Fibroblast of mammary gland (primary cell): ENCODE measurements around the gene KDM3B.

Source experiments
- DNase-seq: peaks from one replicate; pipeline ENCODE4 v3.0.0-alpha.2; 2010; ENCODE audit warnings: low read depth
- H3K4me3 ChIP-seq: 2 replicates; pipeline ENCODE4 v1.5.1; 2011; ENCODE audit warnings: low read depth, mild to moderate bottlenecking, low read length, moderate library complexity; ENCODE audit not compliant: control insufficient read depth
- TF ChIP-seq, protein P1 (sequence below): conservative IDR thresholded peaks from 2 replicates; pipeline ENCODE4 v1.5.1; 2011; ENCODE audit warnings: low read depth, low read length, inconsistent platforms; ENCODE audit not compliant: control insufficient read depth, insufficient read depth

Gene KDM3B

DNA sequence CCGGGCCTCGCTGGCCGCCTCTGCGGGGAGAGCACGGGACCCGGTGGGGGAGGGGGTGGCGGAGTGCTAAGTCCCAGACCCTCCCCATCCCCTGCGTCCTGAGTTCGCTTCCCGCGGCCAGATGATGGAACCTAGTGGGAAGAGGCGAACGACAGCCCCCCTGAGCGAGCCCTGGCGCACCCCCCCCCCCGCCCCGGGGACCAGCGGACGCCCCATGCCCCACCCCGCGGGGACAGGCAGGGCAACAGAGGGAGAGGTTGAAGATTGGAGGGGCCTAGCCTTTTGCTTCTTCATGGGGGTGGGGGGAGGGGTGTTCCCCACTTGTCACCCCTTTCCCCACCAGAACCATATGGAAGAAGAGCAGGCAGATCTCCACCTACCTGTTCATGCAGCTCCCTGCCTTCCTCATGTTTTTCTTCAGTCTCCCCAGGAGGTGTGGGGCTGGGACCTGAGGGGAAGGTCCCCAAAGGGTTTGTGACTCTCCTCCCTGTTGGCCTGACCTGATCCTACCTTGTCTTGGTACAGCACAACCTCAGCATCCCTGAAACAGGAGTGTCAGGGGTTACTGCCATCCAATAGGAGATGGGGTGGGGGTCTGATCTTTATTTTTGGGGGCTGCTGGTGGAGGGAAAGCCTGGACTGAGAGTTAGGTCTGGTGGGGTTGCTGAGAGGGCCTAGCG, 13.9 kb upstream of the KDM3B start:
- DNase-seq: no peak
- TF ChIP-seq, protein P1, sequence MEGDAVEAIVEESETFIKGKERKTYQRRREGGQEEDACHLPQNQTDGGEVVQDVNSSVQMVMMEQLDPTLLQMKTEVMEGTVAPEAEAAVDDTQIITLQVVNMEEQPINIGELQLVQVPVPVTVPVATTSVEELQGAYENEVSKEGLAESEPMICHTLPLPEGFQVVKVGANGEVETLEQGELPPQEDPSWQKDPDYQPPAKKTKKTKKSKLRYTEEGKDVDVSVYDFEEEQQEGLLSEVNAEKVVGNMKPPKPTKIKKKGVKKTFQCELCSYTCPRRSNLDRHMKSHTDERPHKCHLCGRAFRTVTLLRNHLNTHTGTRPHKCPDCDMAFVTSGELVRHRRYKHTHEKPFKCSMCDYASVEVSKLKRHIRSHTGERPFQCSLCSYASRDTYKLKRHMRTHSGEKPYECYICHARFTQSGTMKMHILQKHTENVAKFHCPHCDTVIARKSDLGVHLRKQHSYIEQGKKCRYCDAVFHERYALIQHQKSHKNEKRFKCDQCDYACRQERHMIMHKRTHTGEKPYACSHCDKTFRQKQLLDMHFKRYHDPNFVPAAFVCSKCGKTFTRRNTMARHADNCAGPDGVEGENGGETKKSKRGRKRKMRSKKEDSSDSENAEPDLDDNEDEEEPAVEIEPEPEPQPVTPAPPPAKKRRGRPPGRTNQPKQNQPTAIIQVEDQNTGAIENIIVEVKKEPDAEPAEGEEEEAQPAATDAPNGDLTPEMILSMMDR: no peak
- peak overlapping the region; percentile 94 for H3K4me3 ChIP-seq

DNA sequence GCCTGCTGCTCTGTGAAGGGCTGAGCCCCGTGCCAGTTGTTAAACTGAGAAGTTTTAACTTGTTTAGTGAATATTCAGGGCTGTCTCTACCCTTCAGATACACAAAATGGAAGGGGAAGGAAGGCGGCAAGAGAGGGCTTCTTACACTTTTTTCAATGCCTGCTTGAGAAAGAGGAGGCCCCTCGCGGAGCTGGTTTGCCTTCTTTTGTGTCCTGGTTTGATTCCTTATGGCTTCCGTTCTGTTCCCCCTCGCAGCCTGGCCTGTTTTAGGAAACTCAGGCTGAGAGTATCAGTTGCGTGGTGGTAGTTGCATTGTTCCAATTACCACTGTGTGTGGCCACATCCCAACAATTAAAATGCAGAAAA, 13.4 kb upstream of the KDM3B start:
- peak overlapping the region; percentile 94 for H3K4me3 ChIP-seq
- TF ChIP-seq, protein P1: no peak
- peak; percentile 25 for DNase-seq

DNA sequence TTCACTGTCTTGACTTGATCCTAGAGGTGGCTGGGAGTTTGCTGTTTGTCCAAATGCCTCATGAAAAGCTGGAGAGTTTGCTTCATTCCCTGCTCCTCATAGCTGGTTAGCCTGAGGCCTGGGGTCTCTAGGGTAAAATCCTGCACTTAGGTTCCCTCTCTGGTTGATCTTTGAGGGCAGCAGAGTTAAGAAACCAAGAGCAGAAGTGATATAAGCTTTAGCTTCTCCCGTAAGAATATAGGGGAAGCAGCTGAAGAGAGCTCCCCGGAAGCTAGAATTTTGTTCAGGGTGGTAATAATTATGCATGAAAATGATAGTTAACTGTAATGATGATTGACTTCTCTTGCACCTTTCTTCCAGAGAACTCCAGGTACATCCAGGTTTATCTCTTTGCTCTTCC, 13.0 kb upstream of the KDM3B start:
- no peak for DNase-seq
- peak overlapping the region; percentile 94 for H3K4me3 ChIP-seq
- TF ChIP-seq, protein P1: no peak

DNA sequence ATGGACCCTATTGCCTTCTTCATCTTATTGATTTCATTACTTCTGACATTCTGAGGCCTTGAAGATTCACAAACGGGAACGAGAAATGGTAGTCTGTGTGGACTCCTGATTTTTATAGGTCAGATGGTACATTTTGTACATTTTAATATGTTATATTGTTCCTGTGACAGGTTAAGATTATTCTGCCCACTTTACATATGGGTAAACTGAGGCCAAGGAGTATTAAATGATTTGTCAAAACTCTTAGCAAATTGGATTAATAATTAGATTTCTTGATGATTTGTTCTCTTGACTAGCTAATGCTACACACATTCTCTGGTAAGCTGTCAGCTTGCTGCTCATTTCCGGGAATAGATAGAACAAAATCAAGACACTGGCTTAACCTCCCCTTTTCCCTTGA, 12.5 kb upstream of the KDM3B start:
- no peak for DNase-seq
- H3K4me3 ChIP-seq: no peak overlapping the region
- TF ChIP-seq, protein P1: no peak

DNA sequence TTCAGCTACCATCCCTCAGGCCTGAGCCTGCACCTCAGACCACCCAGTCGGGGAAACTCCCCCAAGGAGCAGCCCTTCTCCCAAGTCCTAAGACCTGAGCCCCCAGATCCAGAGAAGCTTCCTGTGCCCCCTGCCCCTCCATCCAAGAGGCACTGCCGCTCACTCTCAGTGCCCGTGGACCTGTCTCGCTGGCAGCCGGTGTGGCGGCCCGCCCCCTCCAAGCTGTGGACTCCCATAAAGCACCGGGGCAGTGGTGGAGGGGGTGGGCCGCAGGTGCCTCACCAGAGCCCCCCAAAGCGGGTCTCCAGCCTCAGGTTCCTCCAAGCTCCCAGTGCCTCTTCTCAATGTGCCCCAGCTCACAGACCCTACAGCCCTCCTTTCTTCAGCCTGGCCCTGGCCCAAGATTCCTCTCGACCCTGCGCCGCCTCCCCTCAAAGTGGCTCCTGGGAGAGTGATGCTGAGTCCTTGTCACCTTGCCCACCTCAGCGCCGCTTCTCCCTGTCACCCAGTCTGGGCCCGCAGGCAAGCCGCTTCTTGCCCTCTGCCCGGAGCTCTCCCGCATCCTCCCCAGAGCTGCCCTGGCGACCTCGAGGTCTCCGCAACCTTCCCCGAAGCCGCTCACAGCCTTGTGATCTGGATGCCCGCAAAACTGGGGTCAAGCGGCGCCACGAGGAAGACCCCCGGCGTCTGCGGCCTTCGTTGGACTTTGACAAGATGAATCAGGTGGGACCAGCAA, 7.4 kb upstream of the KDM3B start:
- no peak overlapping the region for H3K4me3 ChIP-seq
- TF ChIP-seq, protein P1: no peak
- no peak for DNase-seq

DNA sequence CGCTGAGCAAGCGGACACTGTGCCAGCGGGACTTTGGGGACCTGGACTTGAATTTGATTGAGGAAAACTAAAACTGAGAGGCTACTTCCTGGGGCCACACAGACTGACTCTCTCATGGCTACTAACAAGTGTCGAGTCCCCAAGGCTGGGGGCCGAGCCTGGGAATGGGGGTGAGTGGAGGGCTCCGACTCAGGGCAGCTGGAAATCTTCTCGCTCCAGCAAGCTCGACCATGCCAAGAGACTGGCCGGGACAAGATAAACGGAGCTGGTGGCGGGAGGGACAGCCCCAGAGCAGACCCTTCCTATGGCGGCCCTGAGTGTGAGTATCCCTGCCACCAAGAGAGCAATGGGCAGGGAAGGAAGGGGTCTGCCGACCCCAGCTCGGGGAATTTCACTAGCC, 5.6 kb upstream of the KDM3B start:
- TF ChIP-seq, protein P1: no peak
- no peak overlapping the region for H3K4me3 ChIP-seq
- no peak for DNase-seq
